Chondrocyte (in vitro differentiated cells): Measurements from ENCODE around the gene PRKAG1. TPM values are rescaled to one million over a fixed set of nuclear protein-coding genes. Genes with fewer than 3 reads are reported as not detected.

Source experiments
- DNase-seq: peaks from one replicate; pipeline ENCODE4 v3.0.0; 2021; ENCODE audit warnings: mixed read lengths, low spot score
- H3K27ac Mint-ChIP-seq: one replicate; pipeline ENCODE4 v1.8.0; 2021; ENCODE audit warnings: mild to moderate bottlenecking, moderate library complexity, mixed read lengths; ENCODE audit not compliant: unreplicated experiment
- H3K27me3 Mint-ChIP-seq: 2 replicates; pipeline ENCODE4 v1.8.0; 2021; ENCODE audit warnings: low read depth, mixed read lengths
- H3K36me3 Mint-ChIP-seq: 2 replicates; pipeline ENCODE4 v1.8.0; 2021; ENCODE audit warnings: low read depth, mixed read lengths
- H3K4me1 Mint-ChIP-seq: 2 replicates; pipeline ENCODE4 v1.8.0; 2021; ENCODE audit warnings: low read depth, mild to moderate bottlenecking, mixed read lengths
- H3K4me3 Mint-ChIP-seq: one replicate; pipeline ENCODE4 v1.8.0; 2021; ENCODE audit warnings: mild to moderate bottlenecking, moderate library complexity, mixed read lengths; ENCODE audit not compliant: unreplicated experiment
- H3K9me3 Mint-ChIP-seq: 2 replicates; pipeline ENCODE4 v1.8.0; 2021; ENCODE audit warnings: low read depth, mixed read lengths
- total RNA-seq: library from RNA; stranded (reverse); gene quantifications from 3 replicates; pipeline ENCODE4 v1.2.1, GENCODE V29; 2021
- TF ChIP-seq, protein P1 (sequence below): fragments of 200-600 bp; sonication (generic); IDR thresholded peaks from 2 replicates; pipeline ENCODE4 v1.5.0; 2021; ENCODE audit warnings: antibody characterized with exemption, mild to moderate bottlenecking, moderate library complexity

Gene PRKAG1
- total RNA-seq, 1 donor from 2014 or later, result 61.7 TPM

GRCh38 chr12:48972213-48972951 is 46.2 kb downstream of the PRKAG1 start:
- H3K9me3 Mint-ChIP-seq, result no peaks in the 10 kb centered on the region
- no peak overlapping the region for H3K27ac Mint-ChIP-seq
- peaks cover 22% of the 10 kb centered on the region for H3K4me1 Mint-ChIP-seq
- H3K36me3 Mint-ChIP-seq, result no peaks in the 10 kb centered on the region
- DNase-seq, result no peak
- TF ChIP-seq, protein P1, sequence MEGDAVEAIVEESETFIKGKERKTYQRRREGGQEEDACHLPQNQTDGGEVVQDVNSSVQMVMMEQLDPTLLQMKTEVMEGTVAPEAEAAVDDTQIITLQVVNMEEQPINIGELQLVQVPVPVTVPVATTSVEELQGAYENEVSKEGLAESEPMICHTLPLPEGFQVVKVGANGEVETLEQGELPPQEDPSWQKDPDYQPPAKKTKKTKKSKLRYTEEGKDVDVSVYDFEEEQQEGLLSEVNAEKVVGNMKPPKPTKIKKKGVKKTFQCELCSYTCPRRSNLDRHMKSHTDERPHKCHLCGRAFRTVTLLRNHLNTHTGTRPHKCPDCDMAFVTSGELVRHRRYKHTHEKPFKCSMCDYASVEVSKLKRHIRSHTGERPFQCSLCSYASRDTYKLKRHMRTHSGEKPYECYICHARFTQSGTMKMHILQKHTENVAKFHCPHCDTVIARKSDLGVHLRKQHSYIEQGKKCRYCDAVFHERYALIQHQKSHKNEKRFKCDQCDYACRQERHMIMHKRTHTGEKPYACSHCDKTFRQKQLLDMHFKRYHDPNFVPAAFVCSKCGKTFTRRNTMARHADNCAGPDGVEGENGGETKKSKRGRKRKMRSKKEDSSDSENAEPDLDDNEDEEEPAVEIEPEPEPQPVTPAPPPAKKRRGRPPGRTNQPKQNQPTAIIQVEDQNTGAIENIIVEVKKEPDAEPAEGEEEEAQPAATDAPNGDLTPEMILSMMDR, result peak; percentile 28
- H3K4me3 Mint-ChIP-seq, result no peak overlapping the region
- H3K27me3 Mint-ChIP-seq, result peaks cover 59% of the 10 kb centered on the region

DNA sequence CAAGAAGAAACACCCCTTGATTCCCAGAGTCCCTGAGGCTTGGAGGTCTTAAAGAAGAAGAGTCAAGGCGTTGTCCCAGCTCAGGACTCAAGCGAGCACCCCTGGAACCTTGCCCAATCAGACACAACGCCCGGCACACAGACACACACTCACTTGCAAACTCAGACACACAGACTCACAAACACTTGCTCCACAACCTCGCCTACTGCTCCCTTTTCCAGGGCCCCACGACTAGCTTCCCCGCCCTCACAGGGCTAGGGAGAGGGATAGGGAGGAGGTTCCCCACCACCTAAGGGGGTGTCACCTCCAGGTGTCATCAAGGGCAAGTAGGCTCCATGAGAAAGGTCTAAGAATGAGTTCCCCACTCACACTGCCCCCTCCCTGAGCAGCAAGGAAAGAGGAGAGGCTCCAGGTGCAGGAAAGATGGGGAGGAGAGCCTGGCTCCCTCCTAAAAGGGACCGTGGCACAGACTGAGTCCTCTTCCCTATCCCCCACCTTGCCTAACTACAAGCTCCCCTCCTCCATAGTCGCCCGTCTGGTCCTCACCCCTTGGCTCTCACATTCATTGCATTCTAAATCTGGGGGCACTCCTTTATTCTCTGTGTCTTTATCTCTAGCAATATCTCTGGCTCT is 47.8 kb downstream of the PRKAG1 start:
- Mint-ChIP-seq H3K36me3 (no peaks in the 10 kb centered on the region), H3K27me3 (peaks cover 45% of the 10 kb centered on the region), H3K4me3 (peak overlapping the region; percentile 71), H3K27ac (no peak overlapping the region), H3K4me1 (peaks cover 19% of the 10 kb centered on the region), H3K9me3 (no peaks in the 10 kb centered on the region)
- TF ChIP-seq, protein P1, result no peak
- no peak for DNase-seq

DNA sequence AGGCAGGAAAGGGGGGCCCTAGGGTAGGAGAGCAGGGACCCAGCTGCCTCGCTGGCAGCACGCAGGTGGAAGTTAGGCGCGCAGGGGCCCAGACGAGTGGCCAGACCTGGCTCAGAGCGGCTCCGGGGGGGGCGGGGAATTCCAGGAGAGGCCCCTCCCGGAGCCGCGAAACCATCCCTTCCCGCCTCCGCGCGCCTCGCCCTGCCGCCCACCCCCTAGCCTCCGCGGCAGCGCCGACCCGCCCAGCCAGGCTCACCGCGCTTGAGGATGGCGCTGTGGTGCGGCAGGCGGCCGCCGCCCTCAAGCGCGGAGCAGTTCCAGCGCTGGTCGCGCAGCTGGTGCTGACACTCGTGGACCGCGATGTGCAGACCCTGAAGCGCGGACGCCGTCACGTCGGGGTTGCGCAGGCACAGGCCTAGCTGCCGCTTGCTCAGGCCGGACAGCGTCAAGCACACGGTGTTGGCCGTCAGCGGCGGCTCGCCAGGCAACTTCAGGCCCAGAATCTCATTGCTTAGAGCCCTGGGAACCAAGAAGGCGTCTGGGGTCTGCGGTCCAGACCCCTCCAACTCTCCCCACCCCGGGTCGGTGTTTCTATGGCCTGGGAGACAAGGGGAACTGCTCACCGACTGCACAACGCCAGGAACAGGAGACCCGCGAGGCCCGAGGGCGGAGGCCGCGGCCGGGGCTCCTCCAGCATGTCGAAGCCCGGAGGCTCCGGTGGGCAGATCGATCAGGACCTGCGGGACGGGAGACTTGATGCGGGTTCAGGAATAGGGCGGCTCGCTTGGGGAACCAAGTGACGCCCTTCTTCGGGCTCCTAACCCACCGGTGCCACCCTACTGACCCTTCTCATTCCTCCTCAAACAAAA is 48.5 kb downstream of the PRKAG1 start:
- peak overlapping the region; percentile 25 for H3K4me3 Mint-ChIP-seq
- H3K27ac Mint-ChIP-seq, result no peak overlapping the region
- peaks cover 43% of the 10 kb centered on the region for H3K27me3 Mint-ChIP-seq
- H3K4me1 Mint-ChIP-seq, result peaks cover 19% of the 10 kb centered on the region
- no peaks in the 10 kb centered on the region for H3K36me3 Mint-ChIP-seq
- H3K9me3 Mint-ChIP-seq, result no peaks in the 10 kb centered on the region
- DNase-seq, result no peak
- TF ChIP-seq, protein P1, result peak; percentile 52

DNA sequence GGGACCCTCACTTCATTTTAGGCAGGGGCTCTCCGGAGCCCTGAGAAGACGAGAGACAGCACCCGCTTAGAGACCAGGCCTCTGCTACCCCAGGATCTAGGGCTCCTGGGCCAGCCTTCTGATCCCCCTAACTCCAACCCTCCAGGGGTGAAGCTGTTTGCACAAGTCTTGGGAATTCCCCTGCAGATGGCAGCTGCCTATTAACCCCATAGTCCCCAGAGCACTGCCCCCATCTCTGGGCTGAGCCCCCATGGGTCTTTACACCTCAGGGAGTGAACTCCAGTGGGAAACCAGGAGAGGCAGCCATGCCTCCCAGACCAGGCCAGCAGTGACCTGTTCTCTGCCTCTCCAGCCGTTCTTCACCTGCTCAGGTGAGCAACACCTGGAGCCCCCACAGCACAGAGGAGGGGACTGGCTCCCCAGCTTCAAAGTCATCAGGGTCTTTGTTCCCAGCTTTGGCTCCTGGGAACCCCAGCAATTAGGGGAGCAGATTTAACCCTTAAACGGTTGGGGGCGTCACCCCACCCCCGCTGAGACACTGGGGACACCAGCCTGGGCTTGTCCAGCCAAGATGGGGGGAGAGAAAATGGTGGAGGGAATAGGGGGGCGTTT is 49.3 kb downstream of the PRKAG1 start:
- no peak for DNase-seq
- H3K36me3 Mint-ChIP-seq, result no peaks in the 10 kb centered on the region
- peaks cover 19% of the 10 kb centered on the region for H3K4me1 Mint-ChIP-seq
- no peak overlapping the region for H3K4me3 Mint-ChIP-seq
- TF ChIP-seq, protein P1, result no peak
- H3K27me3 Mint-ChIP-seq, result peaks cover 37% of the 10 kb centered on the region
- no peak overlapping the region for H3K27ac Mint-ChIP-seq
- H3K9me3 Mint-ChIP-seq, result no peaks in the 10 kb centered on the region

- TF ChIP-seq, protein P1, result no peak
- peaks cover 32% of the 10 kb centered on the region for H3K27me3 Mint-ChIP-seq
- no peak for DNase-seq
- H3K4me3 Mint-ChIP-seq, result no peak overlapping the region
- H3K36me3 Mint-ChIP-seq, result no peaks in the 10 kb centered on the region
- H3K9me3 Mint-ChIP-seq, result no peaks in the 10 kb centered on the region
- H3K4me1 Mint-ChIP-seq, result peaks cover 19% of the 10 kb centered on the region
- H3K27ac Mint-ChIP-seq, result no peak overlapping the region
These were observed 50.1 kb downstream of the PRKAG1 start for GRCh38 chr12:48968467-48968866.
